HG02798 (cell line): ENCODE data around the gene IMP4.

Source experiments
- ATAC-seq: cut with Tn5 transposase; IDR thresholded peaks from one replicate; pipeline ENCODE4 v1.9.1; 2021; ENCODE audit warnings: mild to moderate bottlenecking; ENCODE audit not compliant: unreplicated experiment, poor library complexity

The IMP4 gene

GRCh38 chr2:130355172-130355577 is 12.5 kb downstream of the IMP4 start:
- no peak for ATAC-seq

DNA sequence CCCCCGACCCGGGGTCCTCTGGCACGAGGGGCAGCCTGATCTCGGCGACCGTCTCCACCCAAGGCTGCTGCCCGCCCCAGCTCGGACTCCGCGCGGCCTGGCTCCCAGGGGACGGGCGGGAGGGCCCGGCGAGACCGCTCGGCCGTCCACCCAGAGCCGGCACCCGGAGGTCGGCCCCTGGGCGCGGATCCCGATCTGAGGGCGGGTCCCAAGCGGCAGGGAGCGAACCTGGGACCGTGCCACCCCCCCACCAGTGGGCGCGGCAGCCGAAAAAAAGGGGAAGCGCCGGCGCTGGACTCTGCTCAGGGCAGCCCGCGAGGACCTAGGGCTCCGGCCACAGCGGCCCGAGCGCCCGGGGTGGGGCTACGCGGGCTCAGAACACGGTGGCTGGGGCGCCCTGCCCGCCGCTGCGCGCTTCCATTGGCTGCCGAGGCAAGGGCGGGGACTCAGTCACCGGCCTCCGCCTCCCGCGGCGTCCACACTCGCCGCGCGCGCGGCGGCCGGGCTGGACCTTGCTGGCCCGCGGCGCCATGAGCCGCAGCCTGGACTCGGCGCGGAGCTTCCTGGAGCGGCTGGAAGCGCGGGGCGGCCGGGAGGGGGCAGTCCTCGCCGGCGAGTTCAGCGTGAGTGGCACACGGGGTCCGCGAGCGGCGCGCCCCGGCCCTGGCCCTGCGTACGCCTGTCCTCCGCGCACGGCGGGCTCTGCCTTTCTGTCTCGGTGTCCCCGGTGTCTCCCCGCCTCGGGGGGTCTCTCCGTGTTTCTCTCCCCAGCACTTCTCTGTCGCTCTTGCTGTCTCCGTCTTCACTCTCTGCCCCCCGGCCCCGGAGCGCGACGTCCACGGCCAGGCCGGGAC is 13.1 kb downstream of the IMP4 start, which contains the start of gene PTPN18:
Gene PTPN18, plus strand, starts transcription at position 479 of the 854 bp plus-strand sequence. Its CDS starts 52 bp downstream, at position 531.
- ATAC-seq: peak; percentile 98

- ATAC-seq: no peak
Observed at GRCh38 chr2:130357864-130358263, 15.2 kb downstream of the IMP4 start.

- no peak for ATAC-seq
Observed at GRCh38 chr2:130358420-130359350, 16.0 kb downstream of the IMP4 start.

GRCh38 chr2:130359466-130359865 is 16.8 kb downstream of the IMP4 start:
- ATAC-seq: no peak

DNA sequence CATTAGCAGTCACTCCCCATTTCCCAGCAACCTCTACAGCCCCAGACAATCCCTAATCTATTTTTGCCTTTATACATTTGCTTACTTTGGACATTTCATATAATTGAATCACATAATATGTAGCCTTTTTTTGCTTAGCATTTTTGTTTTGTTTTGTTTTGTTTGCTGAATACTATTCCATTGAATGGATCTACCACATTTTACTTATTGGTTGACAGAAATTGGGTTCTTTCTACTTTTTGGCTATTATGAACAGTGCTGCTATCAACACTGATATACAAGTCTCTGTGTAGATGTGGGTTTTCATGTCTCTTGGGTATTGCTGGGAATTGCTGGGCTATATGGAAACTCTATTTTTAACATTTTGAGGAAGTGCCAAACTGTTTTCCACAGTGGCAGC is 20.8 kb downstream of the IMP4 start:
- ATAC-seq: no peak

- ATAC-seq: no peak
Observed at GRCh38 chr2:130365075-130365474, 22.4 kb downstream of the IMP4 start.

DNA sequence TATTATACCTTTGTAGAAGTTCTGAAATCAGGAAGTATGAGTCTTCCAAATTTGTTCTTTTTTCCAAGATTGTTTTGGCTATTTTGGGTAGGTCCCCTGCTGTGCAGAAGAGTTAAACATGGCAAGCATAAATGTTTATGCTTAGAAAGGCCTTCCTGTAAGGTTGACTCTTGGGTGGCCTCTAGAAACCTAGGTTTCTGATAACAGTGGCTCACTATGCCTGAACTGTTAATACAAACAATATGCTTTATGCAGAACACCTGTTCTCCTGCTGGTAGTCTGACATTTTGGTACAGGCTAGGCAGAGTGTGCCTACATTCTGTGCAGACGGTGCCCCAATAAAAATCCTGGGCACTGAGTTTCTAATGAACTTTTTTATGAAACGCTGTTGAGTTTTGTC is 23.3 kb downstream of the IMP4 start:
- no peak for ATAC-seq

DNA sequence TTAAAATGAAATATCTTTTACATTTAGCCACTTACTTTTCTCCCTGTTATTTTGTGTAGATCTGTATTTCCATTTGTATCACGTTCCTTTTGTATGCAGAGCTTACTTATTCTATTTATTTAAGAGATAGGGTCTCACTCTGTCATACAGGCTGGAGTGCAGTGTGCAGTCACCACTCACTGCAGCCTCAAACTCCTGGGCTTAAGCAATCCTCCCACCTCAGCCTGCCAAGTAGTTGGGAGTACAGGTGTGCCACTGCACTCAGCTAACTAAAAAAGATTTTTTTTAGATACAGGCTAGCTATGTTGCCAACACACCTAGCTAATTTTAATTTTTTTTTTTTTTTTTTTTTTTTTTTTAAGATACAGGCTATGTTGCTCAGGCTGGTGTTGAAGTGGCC is 24.0 kb downstream of the IMP4 start:
- ATAC-seq: no peak

DNA sequence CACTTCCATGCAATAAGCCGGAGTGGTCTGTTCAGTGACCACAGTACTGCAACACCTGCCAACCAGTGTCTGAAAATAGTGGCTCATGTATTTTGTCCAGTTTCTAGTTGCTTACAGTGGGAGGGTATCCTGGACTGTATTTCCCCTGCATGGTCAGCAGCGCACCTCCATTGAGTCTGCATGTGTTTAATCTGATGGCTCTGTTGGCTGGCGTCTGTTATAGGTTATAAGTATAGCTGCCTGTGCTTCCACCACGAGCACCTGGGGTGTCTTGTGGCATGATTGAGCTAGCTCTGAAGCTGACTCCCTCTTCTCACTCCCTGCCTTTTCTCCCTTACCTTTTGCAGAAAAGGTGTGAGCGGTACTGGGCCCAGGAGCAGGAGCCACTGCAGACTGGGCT is 26.1 kb downstream of the IMP4 start:
- ATAC-seq: no peak

GRCh38 chr2:130369311-130369964 is 26.7 kb downstream of the IMP4 start:
- ATAC-seq: no peak

- ATAC-seq: no peak
Observed at GRCh38 chr2:130369965-130370341, 27.3 kb downstream of the IMP4 start.

DNA sequence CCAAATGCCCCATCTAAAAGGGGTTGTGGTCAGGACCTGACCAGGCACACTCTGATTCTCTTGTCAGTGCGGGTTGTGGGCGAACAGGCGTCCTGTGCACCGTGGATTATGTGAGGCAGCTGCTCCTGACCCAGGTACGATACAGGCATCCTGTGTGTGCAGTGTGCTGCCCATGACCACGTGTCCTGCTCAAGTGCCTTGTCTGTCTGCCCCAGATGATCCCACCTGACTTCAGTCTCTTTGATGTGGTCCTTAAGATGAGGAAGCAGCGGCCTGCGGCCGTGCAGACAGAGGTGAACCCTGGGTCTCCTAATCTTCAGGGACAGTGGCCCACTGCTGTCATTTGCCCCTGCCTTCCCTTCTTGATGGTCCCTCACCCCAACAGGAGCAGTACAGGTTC is 27.8 kb downstream of the IMP4 start:
- no peak for ATAC-seq

- ATAC-seq: peak; percentile 23
Observed at GRCh38 chr2:130371723-130372054, 29.0 kb downstream of the IMP4 start.

DNA sequence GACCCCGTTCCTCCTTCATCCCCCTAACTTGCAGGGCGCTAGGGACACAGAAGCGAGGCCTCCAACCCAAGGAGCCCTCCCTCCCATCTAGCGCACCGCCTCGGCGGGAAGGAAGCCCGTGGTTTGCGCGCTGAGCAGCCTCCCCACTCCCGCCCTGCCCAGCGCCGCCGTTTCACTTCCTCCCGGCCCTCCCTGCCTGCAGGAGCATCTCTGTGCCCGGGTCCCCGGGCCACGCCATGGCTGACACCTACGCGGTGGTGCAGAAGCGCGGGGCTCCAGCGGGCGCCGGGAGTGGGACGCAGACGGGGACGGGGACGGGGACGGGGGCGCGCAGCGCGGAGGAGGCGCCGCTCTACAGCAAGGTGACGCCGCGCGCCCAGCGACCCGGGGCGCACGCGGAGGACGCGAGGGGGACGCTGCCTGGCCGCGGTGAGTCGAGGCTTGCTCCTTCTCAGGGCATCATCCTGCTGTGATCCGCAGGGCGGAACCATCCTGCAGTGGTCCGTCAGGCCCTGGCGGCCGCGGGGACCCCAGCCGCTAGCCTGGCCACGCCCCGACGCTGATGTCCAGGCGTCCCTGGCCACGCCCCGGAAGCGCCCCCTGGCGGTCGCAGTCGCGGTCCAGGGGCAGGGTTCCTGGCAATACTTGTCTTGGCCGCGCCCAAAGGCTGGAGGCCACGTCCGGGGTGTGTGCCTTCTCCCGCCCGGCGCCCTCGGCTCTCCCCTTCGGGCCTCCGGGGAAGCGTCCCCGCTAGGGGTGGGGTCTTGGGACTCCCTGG is 29.5 kb downstream of the IMP4 start:
- ATAC-seq: peak; percentile 78

- ATAC-seq: peak; percentile 5
Observed at GRCh38 chr2:130372833-130373807, 30.4 kb downstream of the IMP4 start.

GRCh38 chr2:130373808-130374365 is 31.2 kb downstream of the IMP4 start:
- ATAC-seq: no peak

- ATAC-seq: no peak
Observed at GRCh38 chr2:130374587-130375290, 32.0 kb downstream of the IMP4 start.
